Endodermal cell (in vitro differentiated cells): ENCODE measurements around the gene IGFN1. TPM values are rescaled to one million over a fixed set of nuclear protein-coding genes. Genes with fewer than 3 reads are reported as not detected.

Source experiments
- DNase-seq: peaks from one replicate; pipeline ENCODE4 v3.0.0-alpha.2; 2017
- H3K27ac ChIP-seq: 2 replicates; pipeline ENCODE4 v1.5.1; 2013; ENCODE audit warnings: mild to moderate bottlenecking, low read depth, low read length, moderate library complexity
- H3K27me3 ChIP-seq: 2 replicates; pipeline ENCODE4 v1.6.1; 2013; ENCODE audit warnings: mild to moderate bottlenecking, low read length, moderate library complexity; ENCODE audit not compliant: insufficient read depth, control insufficient read depth, poor library complexity, severe bottlenecking
- H3K36me3 ChIP-seq: 2 replicates; pipeline ENCODE4 v1.7.0; 2013; ENCODE audit warnings: mild to moderate bottlenecking, low read length, moderate library complexity; ENCODE audit not compliant: control insufficient read depth, insufficient read depth
- H3K4me1 ChIP-seq: one replicate; pipeline ENCODE4 v1.7.0; 2013; ENCODE audit warnings: low read length; ENCODE audit not compliant: control insufficient read depth, insufficient read depth
- H3K4me3 ChIP-seq: 2 replicates; pipeline ENCODE4 v1.5.1; 2013; ENCODE audit warnings: mild to moderate bottlenecking, low read length, moderate library complexity
- H3K9ac ChIP-seq: 2 replicates; pipeline ENCODE4 v1.6.1; 2013; ENCODE audit warnings: mild to moderate bottlenecking, low read length, moderate library complexity; ENCODE audit not compliant: poor library complexity, severe bottlenecking; ENCODE audit errors: extremely low read depth
- H3K9me3 ChIP-seq: 2 replicates; pipeline ENCODE4 v1.6.1; 2013; ENCODE audit warnings: mild to moderate bottlenecking, low read length, moderate library complexity; ENCODE audit not compliant: control insufficient read depth
- H3K27ac Mint-ChIP-seq: 2 replicates; pipeline ENCODE4 v1.8.0; 2020; ENCODE audit warnings: mixed read lengths
- H3K27me3 Mint-ChIP-seq: 2 replicates; pipeline ENCODE4 v1.8.0; 2021; ENCODE audit warnings: mild to moderate bottlenecking, mixed read lengths; ENCODE audit not compliant: insufficient read depth
- H3K36me3 Mint-ChIP-seq: 2 replicates; pipeline ENCODE4 v1.8.0; 2020; ENCODE audit warnings: low read depth, mixed read lengths
- H3K4me1 Mint-ChIP-seq: 2 replicates; pipeline ENCODE4 v1.8.0; 2020; ENCODE audit warnings: mixed read lengths
- H3K4me3 Mint-ChIP-seq: 2 replicates; pipeline ENCODE4 v1.8.0; 2020; ENCODE audit warnings: mild to moderate bottlenecking, moderate library complexity, mixed read lengths
- H3K9me3 Mint-ChIP-seq: 2 replicates; pipeline ENCODE4 v1.8.0; 2020; ENCODE audit warnings: mild to moderate bottlenecking, mixed read lengths
- CTCF ChIP-seq: fragments of 200-600 bp; sonication (generic); conservative IDR thresholded peaks from 2 replicates; pipeline ENCODE4 v1.5.0; 2021; ENCODE audit warnings: antibody characterized with exemption, mild to moderate bottlenecking
- WGBS, 2 experiments: methylation state at CpG; one replicate each; pipeline versions ENCODE4 v1.1.5 to v1.1.7; 2013; ENCODE audit warnings: missing lambda C conversion rate in 2 of 2, mixed read lengths in 1 of 2; ENCODE audit not compliant: insufficient coverage in 1 of 2, insufficient read length in 1 of 2; 5-methylcytosine and 5-hydroxymethylcytosine counted together
- total RNA-seq, 2 donors: library from RNA; stranded (reverse); fragmentation: NEBNext Ultra II Directional in 1 of 2; extraction: Animal tissue kit (Norgen Biotek cat#: 25700) in 1 of 2; gene quantifications; 2 replicates in 1 of 2; 3 replicates in 1 of 2; pipeline ENCODE4 v1.2.1, GENCODE V29; 2021

The IGFN1 gene
- total RNA-seq, 2 donors from 2014 or later = not detected

GRCh38 chr1:201270616-201271390, 80.2 kb downstream of the IGFN1 start:
- Mint-ChIP-seq H3K9me3 (no peaks in the 10 kb centered on the region), H3K4me3 (no peak overlapping the region), H3K27ac (no peak overlapping the region), H3K4me1 (no peaks in the 10 kb centered on the region), H3K36me3 (no peaks in the 10 kb centered on the region), H3K27me3 (peaks cover 12% of the 10 kb centered on the region)
- peak; percentile 20 for DNase-seq
- Histone ChIP-seq H3K9me3 (no peaks in the 10 kb centered on the region), H3K4me3 (no peak overlapping the region), H3K4me1 (peaks cover 3% of the 10 kb centered on the region), H3K27me3 (peaks cover 13% of the 10 kb centered on the region), H3K36me3 (no peaks in the 10 kb centered on the region), H3K9ac (no peak overlapping the region), H3K27ac (no peak overlapping the region)
- TF ChIP-seq CTCF = no peak
- WGBS, 2 experiments = 91 to 92% methylated on average over 4 to 6 of the region's 6 CpGs

- TF ChIP-seq CTCF = no peak
- Histone ChIP-seq H3K9ac (no peak overlapping the region), H3K27ac (no peak overlapping the region), H3K4me1 (peaks cover 3% of the 10 kb centered on the region), H3K36me3 (no peaks in the 10 kb centered on the region), H3K9me3 (no peaks in the 10 kb centered on the region), H3K4me3 (no peak overlapping the region), H3K27me3 (peaks cover under 1% of the 10 kb centered on the region)
- Mint-ChIP-seq H3K27ac (no peak overlapping the region), H3K27me3 (peaks cover 12% of the 10 kb centered on the region), H3K4me1 (no peaks in the 10 kb centered on the region), H3K36me3 (no peaks in the 10 kb centered on the region), H3K9me3 (no peaks in the 10 kb centered on the region), H3K4me3 (no peak overlapping the region)
- DNase-seq = peak; percentile 79
- WGBS, 2 experiments = 57 to 79% methylated on average over 4 to 10 of the region's 10 CpGs
These were observed 82.2 kb downstream of the IGFN1 start for GRCh38 chr1:201272799-201273198.

- Histone ChIP-seq H3K9me3 (no peaks in the 10 kb centered on the region), H3K27me3 (no peaks in the 10 kb centered on the region), H3K27ac (no peak overlapping the region), H3K36me3 (no peaks in the 10 kb centered on the region), H3K9ac (no peak overlapping the region), H3K4me1 (no peaks in the 10 kb centered on the region), H3K4me3 (no peak overlapping the region)
- no peaks in the 10 kb centered on the region for H3K4me1 Mint-ChIP-seq
- 93 to 95% methylated on average over 12 of the region's 12 CpGs for WGBS, 2 experiments
- no peak for DNase-seq
- no peak overlapping the region for H3K4me3 Mint-ChIP-seq
- H3K27me3 Mint-ChIP-seq = peaks cover 13% of the 10 kb centered on the region
- no peaks in the 10 kb centered on the region for H3K9me3 Mint-ChIP-seq
- TF ChIP-seq CTCF = no peak
- no peaks in the 10 kb centered on the region for H3K36me3 Mint-ChIP-seq
- no peak overlapping the region for H3K27ac Mint-ChIP-seq
These were observed 84.1 kb downstream of the IGFN1 start for GRCh38 chr1:201274616-201275252.
